ENCODE results near the gene AP4M1. TPM values are rescaled to one million over a fixed set of nuclear protein-coding genes. Genes with fewer than 3 reads are reported as not detected.

AP4M1 gene
- total and polyA plus RNA-seq, 3 donors from 2014 or later, result 39.1 to 54.7 (median 51.3) TPM

DNA sequence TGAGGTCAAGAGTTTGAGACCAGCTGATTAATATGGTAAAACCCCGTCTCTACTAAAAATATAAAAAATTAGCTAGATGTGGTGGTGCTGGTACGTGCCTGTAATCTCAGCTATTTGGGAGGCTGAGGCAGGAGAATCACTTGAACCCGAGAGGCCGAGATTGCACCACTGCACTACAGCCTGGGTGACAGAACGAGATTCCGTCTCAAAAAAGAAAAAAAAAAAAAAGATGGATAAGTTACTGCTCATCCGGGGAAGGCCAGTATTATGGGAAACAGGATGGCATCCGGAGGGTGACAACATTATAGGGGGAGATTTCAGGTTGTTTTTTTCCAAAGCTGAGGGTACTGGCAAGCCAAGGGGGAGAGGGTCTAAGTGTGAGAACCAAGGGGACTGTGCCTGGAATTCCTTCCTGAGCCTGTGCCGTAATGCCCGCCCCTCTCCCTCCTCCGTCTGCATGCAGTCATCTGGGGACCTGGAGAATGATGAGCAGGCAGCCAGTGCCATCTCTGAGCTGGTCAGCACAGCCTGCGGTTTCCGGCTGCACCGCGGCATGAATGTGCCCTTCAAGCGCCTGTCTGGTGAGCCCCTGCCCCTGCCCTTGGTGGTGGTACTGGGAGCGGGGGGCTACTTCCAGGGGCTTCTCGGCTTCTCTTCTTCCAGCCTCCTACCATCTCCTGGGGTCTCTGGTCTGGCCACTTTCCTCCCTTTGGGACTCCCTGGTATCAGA is 51.7 kb downstream of the AP4M1 start:
- H3K27ac ChIP-seq, result no peak overlapping the region
- intact Hi-C loops (cut with DNase I; ENCODE audit: low total_unique reads), result no loop called here
- peaks cover 14% of the 10 kb centered on the region for H3K4me1 ChIP-seq
- 90 to 94% methylated on average over 18 of the region's 18 CpGs for WGBS, 2 donors
- no peaks in the 10 kb centered on the region for H3K27me3 ChIP-seq
- no peak overlapping the region for H3K4me3 ChIP-seq
- no peaks in the 10 kb centered on the region for H3K36me3 ChIP-seq (ENCODE audit: low read depth, missing control alignments)
- TF ChIP-seq, protein P1, sequence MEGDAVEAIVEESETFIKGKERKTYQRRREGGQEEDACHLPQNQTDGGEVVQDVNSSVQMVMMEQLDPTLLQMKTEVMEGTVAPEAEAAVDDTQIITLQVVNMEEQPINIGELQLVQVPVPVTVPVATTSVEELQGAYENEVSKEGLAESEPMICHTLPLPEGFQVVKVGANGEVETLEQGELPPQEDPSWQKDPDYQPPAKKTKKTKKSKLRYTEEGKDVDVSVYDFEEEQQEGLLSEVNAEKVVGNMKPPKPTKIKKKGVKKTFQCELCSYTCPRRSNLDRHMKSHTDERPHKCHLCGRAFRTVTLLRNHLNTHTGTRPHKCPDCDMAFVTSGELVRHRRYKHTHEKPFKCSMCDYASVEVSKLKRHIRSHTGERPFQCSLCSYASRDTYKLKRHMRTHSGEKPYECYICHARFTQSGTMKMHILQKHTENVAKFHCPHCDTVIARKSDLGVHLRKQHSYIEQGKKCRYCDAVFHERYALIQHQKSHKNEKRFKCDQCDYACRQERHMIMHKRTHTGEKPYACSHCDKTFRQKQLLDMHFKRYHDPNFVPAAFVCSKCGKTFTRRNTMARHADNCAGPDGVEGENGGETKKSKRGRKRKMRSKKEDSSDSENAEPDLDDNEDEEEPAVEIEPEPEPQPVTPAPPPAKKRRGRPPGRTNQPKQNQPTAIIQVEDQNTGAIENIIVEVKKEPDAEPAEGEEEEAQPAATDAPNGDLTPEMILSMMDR (IDR thresholded peaks at IDR 0.05), result no peak
- no peak for TF ChIP-seq POLR2A (IDR thresholded peaks at IDR 0.05)
- H3K9me3 ChIP-seq, result no peaks in the 10 kb centered on the region
- DNase-seq, result no peak

DNA sequence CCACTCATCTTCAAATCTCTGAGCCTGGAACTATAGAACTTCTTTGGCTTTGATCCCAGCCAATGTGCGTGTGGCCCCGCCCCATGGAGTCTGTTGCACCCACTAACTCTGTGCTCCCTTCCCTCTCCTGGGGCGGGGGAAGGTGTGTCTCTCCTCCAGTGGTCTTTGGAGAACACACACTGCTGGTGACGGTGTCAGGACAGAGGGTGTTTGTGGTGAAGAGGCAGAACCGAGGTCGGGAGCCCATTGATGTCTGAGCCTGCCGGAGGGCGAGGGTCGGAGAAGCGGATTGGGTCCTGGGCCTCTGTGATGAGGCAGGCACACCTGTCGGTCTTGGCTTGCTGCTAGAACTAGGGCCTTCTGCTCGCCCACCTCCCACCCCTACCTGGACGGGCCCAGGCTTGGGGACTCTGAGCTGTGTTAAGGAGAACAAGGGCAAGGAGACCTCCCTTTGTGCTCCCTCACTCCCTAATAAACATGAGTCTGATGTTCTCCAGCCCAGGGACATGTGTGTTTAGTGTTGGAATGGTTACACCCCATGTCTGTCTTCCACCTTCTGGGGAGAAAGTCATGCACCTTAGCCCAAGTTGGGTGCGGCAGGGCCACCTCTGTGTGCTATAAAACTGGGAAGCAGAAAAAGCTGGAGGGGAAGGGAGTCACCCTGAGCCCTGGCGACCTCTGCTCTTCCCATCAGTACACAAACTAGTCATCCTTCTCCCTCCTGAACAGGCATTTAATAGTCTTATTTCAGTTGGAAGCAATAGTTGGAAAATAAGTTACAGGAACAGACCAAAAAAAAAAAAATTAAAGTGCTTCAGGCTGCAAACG is 52.5 kb downstream of the AP4M1 start:
- intact Hi-C loops (cut with DNase I; ENCODE audit: low total_unique reads), result no loop called here
- DNase-seq, result no peak
- WGBS, 2 donors, result 78 to 85% methylated on average over 16 of the region's 16 CpGs
- Histone ChIP-seq H3K4me3 (no peak overlapping the region), H3K36me3 (ENCODE audit: low read depth, missing control alignments) (no peaks in the 10 kb centered on the region), H3K9me3 (no peaks in the 10 kb centered on the region), H3K4me1 (peaks cover 14% of the 10 kb centered on the region), H3K27me3 (no peaks in the 10 kb centered on the region), H3K27ac (no peak overlapping the region)
- TF ChIP-seq, protein P1 (IDR thresholded peaks at IDR 0.05), result no peak
- TF ChIP-seq POLR2A (IDR thresholded peaks at IDR 0.05), result no peak

DNA sequence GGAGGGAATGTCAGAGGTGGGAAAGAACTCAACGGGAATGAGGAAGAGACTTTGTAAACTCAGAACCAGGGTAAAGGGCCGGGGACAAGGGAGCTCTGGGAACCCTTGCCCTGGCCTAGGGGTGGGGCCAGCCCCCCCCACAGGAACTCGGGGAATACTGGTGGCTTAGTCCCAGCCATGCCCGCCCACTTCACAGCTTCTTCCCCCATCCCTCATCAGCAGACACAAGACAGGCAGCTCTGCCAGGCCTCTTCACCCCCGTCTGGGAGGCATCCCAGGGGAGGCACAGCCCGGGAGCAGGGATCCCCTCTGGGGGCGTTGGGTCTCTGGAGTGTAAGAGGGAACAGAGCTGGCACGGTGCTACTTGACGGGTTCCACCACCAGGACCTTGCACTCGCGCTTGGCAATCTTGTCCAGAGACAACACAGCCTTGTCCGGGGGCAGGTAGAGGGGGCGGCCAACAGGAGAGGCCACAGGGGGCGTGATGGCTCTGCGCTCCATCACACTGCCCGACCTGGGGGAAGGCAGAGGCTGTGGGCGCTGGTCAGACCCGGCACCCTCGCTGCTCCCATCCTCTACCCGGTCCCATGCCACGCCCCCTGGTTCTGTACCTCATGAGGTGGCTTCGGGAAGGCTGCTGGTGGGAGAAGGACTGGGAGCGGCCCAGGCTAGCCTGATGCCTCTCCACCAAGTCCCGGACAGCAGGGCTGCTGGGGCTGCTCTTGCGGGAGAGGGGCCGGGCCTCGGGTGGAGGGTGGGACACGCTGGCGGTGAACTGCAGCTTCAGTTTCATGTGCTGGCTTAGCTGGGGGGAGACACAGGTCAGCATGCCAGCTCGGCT is 53.4 kb downstream of the AP4M1 start:
- 75 to 78% methylated on average over 20 to 29 of the region's 30 CpGs for WGBS, 2 donors
- H3K4me1 ChIP-seq, result peaks cover 9% of the 10 kb centered on the region
- no peaks in the 10 kb centered on the region for H3K9me3 ChIP-seq
- TF ChIP-seq POLR2A (IDR thresholded peaks at IDR 0.05), result no peak
- TF ChIP-seq, protein P1 (IDR thresholded peaks at IDR 0.05), result no peak
- no peaks in the 10 kb centered on the region for H3K36me3 ChIP-seq (ENCODE audit: low read depth, missing control alignments)
- intact Hi-C loops (cut with DNase I; ENCODE audit: low total_unique reads), result no loop called here
- H3K27me3 ChIP-seq, result no peaks in the 10 kb centered on the region
- H3K4me3 ChIP-seq, result no peak overlapping the region
- DNase-seq, result no peak
- no peak overlapping the region for H3K27ac ChIP-seq

DNA sequence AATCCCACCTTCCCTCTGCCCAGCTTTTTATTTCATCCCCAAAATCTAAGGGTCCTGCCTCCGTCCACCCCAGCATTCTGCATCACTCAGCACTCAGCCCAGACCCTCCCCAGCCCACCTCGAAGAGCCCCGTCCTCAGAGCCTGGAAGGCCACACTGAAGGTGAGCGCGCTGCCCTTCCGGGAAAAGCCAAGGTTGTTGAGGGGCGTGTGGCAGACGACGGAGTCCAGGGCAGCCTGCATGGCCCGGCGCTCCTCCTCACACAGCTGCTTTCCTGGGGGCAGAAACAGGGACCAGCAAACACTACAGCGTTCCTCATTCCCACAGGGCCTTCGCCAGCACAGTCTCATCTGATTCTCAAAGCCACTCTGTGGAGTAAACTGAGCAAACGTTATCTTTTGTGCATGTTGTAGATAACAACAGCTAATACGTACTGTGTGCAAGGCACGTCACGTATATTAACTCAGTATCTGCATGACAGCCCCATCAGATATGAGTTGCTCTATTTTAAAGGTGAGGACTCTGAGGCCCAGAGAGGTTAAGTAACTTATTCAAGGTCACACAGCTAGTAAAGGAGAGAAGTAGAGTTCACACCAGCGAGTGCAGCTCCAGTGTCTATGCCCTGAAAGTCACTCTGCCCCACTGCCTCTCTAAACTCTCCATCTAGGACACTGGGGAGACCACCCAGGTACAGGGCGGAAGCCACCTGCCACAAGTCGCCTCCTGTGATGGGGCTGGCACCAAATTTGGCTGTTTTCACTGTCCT is 54.3 kb downstream of the AP4M1 start:
- intact Hi-C loops (cut with DNase I; ENCODE audit: low total_unique reads), result no loop called here
- Histone ChIP-seq H3K27ac (no peak overlapping the region), H3K4me1 (peaks cover 8% of the 10 kb centered on the region), H3K36me3 (ENCODE audit: low read depth, missing control alignments) (no peaks in the 10 kb centered on the region), H3K9me3 (no peaks in the 10 kb centered on the region), H3K27me3 (no peaks in the 10 kb centered on the region), H3K4me3 (no peak overlapping the region)
- DNase-seq, result no peak
- WGBS, 2 donors, result 79 to 81% methylated on average over 20 of the region's 20 CpGs
- no peak for TF ChIP-seq POLR2A (IDR thresholded peaks at IDR 0.05)
- TF ChIP-seq, protein P1 (IDR thresholded peaks at IDR 0.05), result no peak
